GM23338 (cell line): Measurements from ENCODE around the gene COL2A1. TPM values are rescaled to one million over a fixed set of nuclear protein-coding genes. Genes with fewer than 3 reads are reported as not detected.

Experiments
- ATAC-seq: fragments of 200-7000 bp; cut with Tn5 transposase; 3 replicates; pipeline ENCODE4 v1.9.1; 2020
- DNase-seq: peaks from one replicate; pipeline ENCODE4 v3.0.0-alpha.2; 2015; ENCODE audit warnings: low spot score
- H2AFZ ChIP-seq: fragments of 200-600 bp; sonication (generic); 2 replicates; pipeline ENCODE4 v1.8.0; 2016; ENCODE audit warnings: antibody characterized with exemption, mild to moderate bottlenecking, moderate library complexity
- H3F3A ChIP-seq: fragments of 200-600 bp; sonication (generic); replicated peaks from 2 replicates; pipeline ENCODE4 v1.8.0; 2017; ENCODE audit warnings: antibody characterized with exemption, mixed run types, low read depth
- H3K27ac ChIP-seq: fragments of 200-600 bp; sonication (generic); 2 replicates; pipeline ENCODE4 v1.6.1; 2016; ENCODE audit warnings: low read depth
- H3K27me3 ChIP-seq: fragments of 200-600 bp; sonication (generic); 2 replicates; pipeline ENCODE4 v1.8.0; 2016; ENCODE audit warnings: mild to moderate bottlenecking, mixed run types, moderate library complexity; ENCODE audit not compliant: insufficient read depth
- H3K36me3 ChIP-seq: fragments of 200-600 bp; sonication (generic); 2 replicates; pipeline ENCODE4 v1.8.0; 2016; ENCODE audit warnings: mild to moderate bottlenecking; ENCODE audit not compliant: insufficient read depth
- H3K4me1 ChIP-seq: fragments of 200-600 bp; sonication (generic); 2 replicates; pipeline ENCODE4 v1.8.0; 2016; ENCODE audit warnings: mild to moderate bottlenecking, moderate library complexity; ENCODE audit not compliant: insufficient read depth
- H3K4me2 ChIP-seq: fragments of 200-600 bp; sonication (generic); 2 replicates; pipeline ENCODE4 v1.7.1; 2017; ENCODE audit warnings: mixed run types
- H3K4me3 ChIP-seq: fragments of 200-600 bp; sonication (generic); 2 replicates; pipeline ENCODE4 v1.6.1; 2016; ENCODE audit warnings: mixed run types
- H3K79me2 ChIP-seq: fragments of 200-600 bp; sonication (generic); replicated peaks from 2 replicates; pipeline ENCODE4 v1.8.0; 2017; ENCODE audit warnings: mild to moderate bottlenecking; ENCODE audit not compliant: insufficient read depth
- H3K9me2 ChIP-seq: fragments of 200-600 bp; sonication (generic); 2 replicates; pipeline ENCODE4 v1.8.0; 2017; ENCODE audit not compliant: insufficient read depth
- H4K20me1 ChIP-seq: fragments of 200-600 bp; sonication (generic); replicated peaks from 2 replicates; pipeline ENCODE4 v1.8.0; 2017; ENCODE audit warnings: mild to moderate bottlenecking; ENCODE audit not compliant: insufficient read depth
- H3K27ac Mint-ChIP-seq: 2 replicates; pipeline ENCODE4 v1.8.0; 2020; ENCODE audit warnings: inconsistent platforms, mild to moderate bottlenecking, moderate library complexity, mixed read lengths
- H3K27me3 Mint-ChIP-seq: 3 replicates; pipeline ENCODE4 v1.8.0; 2022; ENCODE audit warnings: low read depth, mild to moderate bottlenecking, moderate library complexity, mixed read lengths, inconsistent platforms; ENCODE audit not compliant: insufficient read depth, poor library complexity
- H3K36me3 Mint-ChIP-seq: 3 replicates; pipeline ENCODE4 v1.8.0; 2021; ENCODE audit warnings: low read depth, mild to moderate bottlenecking, inconsistent platforms, moderate library complexity, mixed read lengths
- H3K4me1 Mint-ChIP-seq: 3 replicates; pipeline ENCODE4 v1.8.0; 2020; ENCODE audit warnings: mild to moderate bottlenecking, inconsistent platforms, mixed read lengths
- H3K4me3 Mint-ChIP-seq: 3 replicates; pipeline ENCODE4 v1.8.0; 2021; ENCODE audit warnings: moderate library complexity, mild to moderate bottlenecking, inconsistent platforms, mixed read lengths
- H3K9me3 Mint-ChIP-seq: 3 replicates; pipeline ENCODE4 v1.8.0; 2020; ENCODE audit warnings: moderate library complexity, mild to moderate bottlenecking, inconsistent platforms, mixed read lengths
- CTCF ChIP-seq, 2 experiments: fragments of 200-600 bp in 1 of 2; sonication (generic) in 1 of 2; conservative IDR thresholded peaks; 2 replicates each; pipeline versions ENCODE4 v1.5.1 to v1.6.1; 2016 to 2017; ENCODE audit warnings: antibody characterized with exemption in 2 of 2, low read depth in 2 of 2, mild to moderate bottlenecking in 2 of 2, moderate library complexity in 1 of 2
- EZH2 ChIP-seq: fragments of 200-600 bp; sonication (generic); IDR thresholded peaks from one replicate; pipeline ENCODE4 v1.8.0; 2017; ENCODE audit warnings: antibody characterized with exemption, mild to moderate bottlenecking, low read depth; ENCODE audit not compliant: unreplicated experiment
- JUNB ChIP-seq: IDR thresholded peaks from one replicate; pipeline ENCODE4 v1.6.1; 2016; ENCODE audit warnings: antibody characterized with exemption; ENCODE audit not compliant: unreplicated experiment
- polyA plus RNA-seq: library from polyadenylated mRNA; unstranded; fragments of >200 nt; fragmentation: Nextera tagmentation; extraction: Ambion mirVana; gene quantifications from 2 replicates; pipeline ENCODE4 v1.2.1, GENCODE V29; 2016
- total RNA-seq: library from RNA; depleted of rRNA; stranded (reverse); fragments of >200 nt; shearing (Covaris generic); gene quantifications from 2 replicates; pipeline ENCODE4 v1.2.3, GENCODE V29; 2014
- TF ChIP-seq, protein P1 (sequence below): IDR thresholded peaks from 2 replicates; pipeline ENCODE4 v1.6.1; 2016; ENCODE audit warnings: antibody characterized with exemption

The COL2A1 gene
- total and polyA plus RNA-seq, 2 experiments from 2014 or later = 7.0 to 24.6 TPM

DNA sequence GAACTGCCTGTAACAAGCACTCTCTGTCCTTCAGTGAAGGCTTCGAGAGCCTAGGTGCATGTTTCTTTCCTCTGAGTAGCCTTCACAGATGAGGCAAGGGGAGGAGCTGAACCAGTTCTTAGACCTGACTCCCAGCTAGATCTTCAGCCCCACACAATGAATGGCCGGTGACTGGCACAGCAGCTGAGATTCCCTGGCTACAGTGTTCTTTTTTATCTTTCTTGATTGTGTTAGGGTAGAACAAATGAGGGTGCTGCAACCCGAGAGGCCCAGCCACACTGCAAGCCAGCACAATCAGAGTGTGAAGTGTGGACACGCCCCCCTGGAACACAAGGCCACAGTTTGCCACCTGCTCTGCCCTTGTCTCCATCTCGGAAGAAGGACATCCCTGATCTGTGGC, 19.1 kb upstream of the COL2A1 start:
- peaks cover 15% of the 10 kb centered on the region for H3K4me1 ChIP-seq
- Mint-ChIP-seq H3K9me3 (no peaks in the 10 kb centered on the region), H3K4me1 (peaks cover 31% of the 10 kb centered on the region), H3K36me3 (no peaks in the 10 kb centered on the region; the same call in 2 of the 3 replicates), H3K27ac (no peak overlapping the region), H3K27me3 (peaks cover 100% of the 10 kb centered on the region), H3K4me3 (peak overlapping the region; percentile 36; the same call in 1 of the 3 replicates)
- H3K27me3 ChIP-seq = peaks cover 100% of the 10 kb centered on the region
- DNase-seq = peak; percentile 34
- TF ChIP-seq, protein P1, sequence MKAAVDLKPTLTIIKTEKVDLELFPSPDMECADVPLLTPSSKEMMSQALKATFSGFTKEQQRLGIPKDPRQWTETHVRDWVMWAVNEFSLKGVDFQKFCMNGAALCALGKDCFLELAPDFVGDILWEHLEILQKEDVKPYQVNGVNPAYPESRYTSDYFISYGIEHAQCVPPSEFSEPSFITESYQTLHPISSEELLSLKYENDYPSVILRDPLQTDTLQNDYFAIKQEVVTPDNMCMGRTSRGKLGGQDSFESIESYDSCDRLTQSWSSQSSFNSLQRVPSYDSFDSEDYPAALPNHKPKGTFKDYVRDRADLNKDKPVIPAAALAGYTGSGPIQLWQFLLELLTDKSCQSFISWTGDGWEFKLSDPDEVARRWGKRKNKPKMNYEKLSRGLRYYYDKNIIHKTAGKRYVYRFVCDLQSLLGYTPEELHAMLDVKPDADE = no peak
- TF ChIP-seq EZH2 (no peak), JUNB (no peak), CTCF (conservative IDR thresholded peaks at IDR 0.05; ENCODE audit: low read depth in 2 of 2) (no peak)
- H3K36me3 ChIP-seq = no peaks in the 10 kb centered on the region
- no peaks in the 10 kb centered on the region for H3K9me2 ChIP-seq
- H2AFZ ChIP-seq = no peak overlapping the region
- peak; percentile 3 for ATAC-seq
- peak overlapping the region; percentile 60 for H3K4me2 ChIP-seq
- H4K20me1 ChIP-seq = peaks cover 18% of the 10 kb centered on the region
- H3K27ac ChIP-seq = no peak overlapping the region
- H3K79me2 ChIP-seq = no peaks in the 10 kb centered on the region
- no peaks in the 10 kb centered on the region for H3F3A ChIP-seq
- H3K4me3 ChIP-seq = 0 out of 2 replicates have a peak overlapping the region, but pooled peaks have one; percentile 21

- no peak overlapping the region for H3K27ac Mint-ChIP-seq
- H3K9me3 Mint-ChIP-seq = no peaks in the 10 kb centered on the region
- Histone ChIP-seq H3K79me2 (no peaks in the 10 kb centered on the region), H3K27me3 (peaks cover 100% of the 10 kb centered on the region), H3K4me3 (0 out of 2 replicates have a peak overlapping the region, but pooled peaks have one; percentile 21), H3K9me2 (no peaks in the 10 kb centered on the region), H2AFZ (no peak overlapping the region), H3K4me1 (peaks cover 15% of the 10 kb centered on the region), H4K20me1 (peaks cover 18% of the 10 kb centered on the region), H3K27ac (no peak overlapping the region), H3K36me3 (no peaks in the 10 kb centered on the region), H3F3A (no peaks in the 10 kb centered on the region), H3K4me2 (peak overlapping the region; percentile 60)
- DNase-seq (peak; percentile 67), ATAC-seq (peak; percentile 7)
- H3K36me3 Mint-ChIP-seq = no peaks in the 10 kb centered on the region; the same call in 2 of the 3 replicates
- H3K27me3 Mint-ChIP-seq = peaks cover 100% of the 10 kb centered on the region
- peak overlapping the region; percentile 36; the same call in 1 of the 3 replicates for H3K4me3 Mint-ChIP-seq
- TF ChIP-seq, protein P1 = no peak
- H3K4me1 Mint-ChIP-seq = peaks cover 31% of the 10 kb centered on the region
These were observed 18.6 kb upstream of the COL2A1 start for GRCh38 chr12:48022676-48023385.
